Omental fat pad (tissue), 4 donors: ENCODE measurements around the gene FGF2. TPM values are rescaled to one million over a fixed set of nuclear protein-coding genes. Genes with fewer than 3 reads are reported as not detected.
"Not testable (repeated sequence)": the region's sequence is repeated elsewhere in the genome, so short reads cannot be mapped to it uniquely, and the experiment has no call there.

ENCODE experiments used
- ATAC-seq: fragments of 150-250 bp; one replicate; pipeline ENCODE4 v1.9.1; 2016; ENCODE audit warnings: mild to moderate bottlenecking, moderate library complexity; ENCODE audit not compliant: low FRiP score
- DNase-seq: peaks from one replicate; pipeline ENCODE4 v3.0.0-alpha.2; 2019; ENCODE audit warnings: low spot score
- CTCF ChIP-seq, 3 donors: fragments of 450-650 bp; IDR thresholded peaks; one replicate each; pipeline ENCODE4 v1.5.1; 2016 to 2017; ENCODE audit warnings: antibody characterized with exemption in 3 of 3, mild to moderate bottlenecking in 3 of 3, moderate library complexity in 2 of 3
- total RNA-seq, 4 donors: library from RNA; depleted of rRNA; stranded (reverse); fragments of >200 nt; gene quantifications; one replicate each; pipeline ENCODE4 v1.1.0, GENCODE V29; 2016

FGF2 gene
- total RNA-seq, 4 donors from 2014 or later: 22.0 to 50.9 (median 27.7) TPM

GRCh38 chr4:122861172-122861943, 34.7 kb downstream of the FGF2 start:
- ATAC-seq (no peak), DNase-seq (no peak)
- no peak for TF ChIP-seq CTCF (IDR thresholded peaks at IDR 0.05)

DNA sequence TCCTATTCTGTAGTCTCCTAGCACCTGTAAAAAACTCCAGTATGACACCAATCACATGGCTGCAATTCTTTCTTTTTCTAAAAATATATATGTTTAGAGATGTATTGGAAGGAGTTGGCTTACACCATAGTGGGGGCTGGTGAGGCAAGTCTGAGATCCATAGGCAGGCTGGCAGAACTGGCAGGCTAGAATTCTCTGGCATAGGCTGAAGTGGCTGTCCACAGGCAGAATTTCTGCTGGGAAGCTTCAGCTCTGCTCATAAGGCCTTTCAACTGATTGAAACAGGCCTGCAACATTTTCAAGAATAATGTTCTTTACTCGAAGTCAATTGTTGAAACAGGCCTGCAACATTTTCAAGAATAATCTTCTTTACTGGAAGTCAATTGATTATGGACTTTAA, 37.0 kb downstream of the FGF2 start:
- DNase-seq: no peak
- TF ChIP-seq CTCF (IDR thresholded peaks at IDR 0.05): no peak
- no peak for ATAC-seq

- no peak for TF ChIP-seq CTCF (IDR thresholded peaks at IDR 0.05)
- no peak for DNase-seq
- no peak for ATAC-seq
These were observed 38.8 kb downstream of the FGF2 start for GRCh38 chr4:122865425-122865824.

GRCh38 chr4:122868235-122868634, 41.6 kb downstream of the FGF2 start:
- not testable (repeated sequence) for DNase-seq, ATAC-seq

DNA sequence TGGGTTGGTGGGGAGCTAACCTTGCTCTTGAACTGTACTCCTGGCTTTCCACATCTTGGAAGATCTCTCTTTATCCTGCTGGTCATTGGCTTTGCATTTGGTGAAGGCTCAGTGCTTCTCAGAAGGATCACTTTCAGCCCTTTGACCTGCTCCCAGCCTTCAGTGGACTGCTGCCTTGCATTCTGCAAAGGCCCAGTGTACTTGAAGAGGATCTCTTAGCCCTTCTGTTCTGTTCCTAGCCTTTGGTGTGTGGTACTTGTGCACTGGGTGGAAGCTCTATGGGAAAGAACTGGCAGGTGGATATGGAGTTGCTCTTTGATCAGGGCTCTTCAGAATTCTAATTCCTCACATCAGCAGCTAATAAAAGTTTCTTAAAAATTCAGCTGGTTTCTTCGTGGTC, 46.5 kb downstream of the FGF2 start:
- DNase-seq (no peak), ATAC-seq (no peak)
- TF ChIP-seq CTCF (IDR thresholded peaks at IDR 0.05): no peak

DNA sequence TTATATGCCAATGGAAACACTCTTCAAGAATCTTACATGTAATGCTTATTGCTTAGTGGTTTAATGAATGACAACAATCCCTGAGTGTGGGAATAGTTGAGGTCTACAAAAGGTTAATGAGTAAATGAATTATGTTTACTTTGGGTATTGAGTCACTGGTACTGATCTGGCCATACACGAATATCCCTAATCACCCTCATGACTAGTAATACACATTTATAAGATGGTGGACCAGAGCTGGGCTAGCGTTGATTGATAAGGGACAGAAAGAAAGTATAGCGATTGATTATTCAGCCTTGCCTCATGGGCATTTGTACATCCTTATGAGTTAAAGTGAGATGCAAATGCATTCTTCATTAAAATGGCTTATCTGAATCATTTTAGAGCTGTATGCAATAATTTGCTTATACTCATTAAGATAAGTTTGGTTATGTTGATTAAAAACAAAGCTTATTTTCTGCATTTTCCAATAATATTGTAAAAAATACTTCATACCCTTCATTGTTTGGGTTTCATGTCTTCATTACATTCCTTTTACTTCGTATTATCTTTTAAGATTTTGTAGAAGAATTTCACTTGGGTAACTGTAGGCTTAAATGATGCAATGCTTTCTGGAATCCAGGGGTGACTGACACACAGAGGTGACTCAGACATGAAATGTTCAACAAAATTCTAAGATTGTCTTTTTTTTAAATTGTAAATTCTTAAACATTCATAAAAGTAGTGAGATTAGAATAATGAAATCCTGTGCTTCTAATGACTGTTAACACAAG, 47.4 kb downstream of the FGF2 start:
- peak; percentile 75 for ATAC-seq
- no peak for TF ChIP-seq CTCF (IDR thresholded peaks at IDR 0.05)
- no peak for DNase-seq

DNA sequence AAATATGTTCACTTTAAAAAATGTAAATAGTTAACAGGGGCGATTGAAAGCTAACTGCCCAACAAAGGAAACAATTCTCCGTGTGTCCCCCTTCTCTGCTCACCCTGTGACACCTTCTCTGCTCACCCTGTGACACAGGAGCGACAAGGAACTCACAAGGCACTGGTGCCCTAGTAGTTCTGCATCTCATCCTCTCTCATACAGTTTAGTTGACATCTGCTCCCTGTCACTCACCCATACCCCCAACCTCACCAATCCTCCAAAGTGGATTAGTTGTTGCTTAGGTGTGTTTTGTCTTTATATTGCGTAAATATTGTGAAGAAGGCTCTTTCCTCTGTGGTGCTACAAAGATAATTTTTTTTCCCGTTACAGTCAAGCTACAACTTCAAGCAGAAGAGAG, 49.3 kb downstream of the FGF2 start:
- ATAC-seq (no peak), DNase-seq (no peak)
- no peak for TF ChIP-seq CTCF (IDR thresholded peaks at IDR 0.05)
